HEK293 (cell line): ENCODE data around the gene PIK3R5.

Source experiments
- ATF2 ChIP-seq: fragments of 450-650 bp; formaldehyde crosslinking; IDR thresholded peaks from 2 replicates; pipeline ENCODE4 v1.5.1; 2016; ENCODE audit warnings: missing biosample characterization, missing genetic modification characterization, low read depth
- BCL11A ChIP-seq: fragments of 450-650 bp; formaldehyde crosslinking; IDR thresholded peaks from 2 replicates; pipeline ENCODE4 v1.5.1; 2016; ENCODE audit warnings: low read depth, missing biosample characterization, missing genetic modification characterization
- BCL11B ChIP-seq: fragments of 450-650 bp; formaldehyde crosslinking; IDR thresholded peaks from 2 replicates; pipeline ENCODE4 v1.5.1; 2016; ENCODE audit warnings: low read depth, missing biosample characterization, missing genetic modification characterization
- CTCF ChIP-seq: fragments of 450-650 bp; formaldehyde crosslinking; IDR thresholded peaks from 2 replicates; pipeline ENCODE4 v1.5.1; 2016; ENCODE audit warnings: missing biosample characterization, missing genetic modification characterization
- GLI2 ChIP-seq: fragments of 450-650 bp; formaldehyde crosslinking; IDR thresholded peaks from 2 replicates; pipeline ENCODE4; 2017; ENCODE audit warnings: missing biosample characterization, missing genetic modification characterization, low read depth, borderline replicate concordance
- SETDB1 ChIP-seq: IDR thresholded peaks from one replicate; pipeline ENCODE4 v1.6.1; 2017; ENCODE audit warnings: mild to moderate bottlenecking, low read length, moderate library complexity, mixed read lengths; ENCODE audit not compliant: insufficient read length
- TCF7L2 ChIP-seq: IDR thresholded peaks from 2 replicates; pipeline ENCODE4 v1.6.1; 2011; ENCODE audit warnings: low read depth, mild to moderate bottlenecking, inconsistent platforms, low read length, moderate library complexity, borderline replicate concordance
- YY1 ChIP-seq: fragments of 450-650 bp; formaldehyde crosslinking; IDR thresholded peaks from 2 replicates; pipeline ENCODE4 v1.5.1; 2018; ENCODE audit warnings: missing biosample characterization, missing genetic modification characterization
- ZBTB17 ChIP-seq: fragments of 450-650 bp; formaldehyde crosslinking; IDR thresholded peaks from 2 replicates; pipeline ENCODE4 v1.5.1; 2016; ENCODE audit warnings: missing biosample characterization, missing genetic modification characterization
- ZNF19 ChIP-seq: fragments of 450-650 bp; formaldehyde crosslinking; IDR thresholded peaks from 2 replicates; pipeline ENCODE4; 2016; ENCODE audit warnings: missing biosample characterization, missing genetic modification characterization, low read depth
- ZNF211 ChIP-seq: fragments of 450-650 bp; formaldehyde crosslinking; IDR thresholded peaks from 2 replicates; pipeline ENCODE4 v1.5.1; 2016; ENCODE audit warnings: low read depth, missing biosample characterization, missing genetic modification characterization
- ZNF274 ChIP-seq, 2 experiments: fragments of 200-500 bp in 1 of 2; fragments of 450-650 bp in 1 of 2; sonication (Bioruptor generic) in 1 of 2; formaldehyde crosslinking in 1 of 2; IDR thresholded peaks; 2 replicates each; pipeline versions ENCODE4 v1.5.1 to v1.6.1; 2014 to 2016; ENCODE audit warnings: borderline replicate concordance in 1 of 2, inconsistent platforms in 1 of 2, low read length in 1 of 2, missing biosample characterization in 1 of 2, missing genetic modification characterization in 1 of 2
- ZNF645 ChIP-seq: fragments of 450-650 bp; formaldehyde crosslinking; IDR thresholded peaks from 2 replicates; pipeline ENCODE4; 2016; ENCODE audit warnings: missing biosample characterization, missing genetic modification characterization
- ZSCAN16 ChIP-seq: fragments of 450-650 bp; formaldehyde crosslinking; IDR thresholded peaks from 2 replicates; pipeline ENCODE4 v1.5.1; 2016; ENCODE audit warnings: missing biosample characterization, missing genetic modification characterization

DNA sequence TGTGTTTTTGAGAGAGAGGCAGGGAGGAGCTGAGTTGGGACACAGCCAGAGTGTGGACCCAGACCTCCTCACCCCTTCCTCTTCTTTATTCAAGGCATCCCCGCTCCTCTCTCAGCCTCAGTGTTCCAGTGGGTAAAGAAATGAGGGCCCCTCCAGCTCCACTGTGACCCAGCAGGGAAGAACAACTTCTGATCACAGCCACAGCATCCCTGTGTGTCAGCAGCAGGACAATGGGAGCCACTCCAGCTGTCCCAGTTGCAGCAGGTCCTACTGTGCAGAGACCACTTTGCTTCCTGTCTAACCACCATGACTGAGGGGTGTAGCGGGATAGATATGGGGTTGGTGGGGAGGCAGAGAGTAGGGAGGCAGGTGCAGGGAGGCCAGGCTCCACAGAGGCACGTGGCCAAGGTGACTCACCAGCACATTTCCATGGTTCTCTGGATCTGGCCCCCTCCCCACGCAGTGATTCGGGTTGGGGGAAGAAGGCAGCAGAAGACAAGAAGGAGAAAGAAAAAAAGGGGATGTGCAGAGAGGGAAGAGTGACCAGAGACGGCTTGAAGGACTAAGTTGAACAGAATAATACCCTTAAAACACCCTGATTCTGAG lies 24.5 kb downstream of the PIK3R5 start:
- no peak for TF ChIP-seq CTCF (tag by site-specific recombination)
- TF ChIP-seq ZBTB17 (tag by site-specific recombination) = no peak
- no peak for TF ChIP-seq YY1
- no peak for TF ChIP-seq ZNF274 (IDR thresholded peaks at IDR 0.05; ENCODE audit: low read length)
- no peak for TF ChIP-seq ZNF274 (tag by site-specific recombination; IDR thresholded peaks at IDR 0.05; ENCODE audit: borderline replicate concordance)
- TF ChIP-seq ATF2 (tag by site-specific recombination) = no peak
- no peak for TF ChIP-seq TCF7L2
- no peak for TF ChIP-seq SETDB1
- no peak for TF ChIP-seq ZNF19
- no peak for TF ChIP-seq ZNF211 (tag by site-specific recombination)
- TF ChIP-seq ZNF645 = no peak
- no peak for TF ChIP-seq GLI2 (tag by site-specific recombination)
- TF ChIP-seq ZSCAN16 = no peak
- TF ChIP-seq BCL11B (tag by site-specific recombination) = no peak
- TF ChIP-seq BCL11A (tag by site-specific recombination) = no peak
